IMR-90 (cell line): ENCODE measurements around the gene COL23A1. TPM values are rescaled to one million over a fixed set of nuclear protein-coding genes. Genes with fewer than 3 reads are reported as not detected.

Source experiments
- ATAC-seq: fragments of 200-7000 bp; cut with Tn5 transposase; 2 replicates; pipeline ENCODE4 v1.9.1; 2020; ENCODE audit warnings: low read depth, mild to moderate bottlenecking, moderate library complexity
- BruUV-seq: library from RNA; stranded (reverse); fragments of 400-500 nt; replicated peaks from 2 replicates; lab custom pipeline; 2021; lab: Mats Ljungman, UMichigan
- CTCF ChIA-PET: fragments of 300-600 bp; formaldehyde crosslinking; extraction: SDS; loops from one replicate; lab custom pipeline; 2021; ENCODE audit warnings: antibody characterized with exemption; lab: Yijun Ruan, JAX
- POLR2A ChIA-PET: fragments of 300-600 bp; sonication (Branson Sonifier 250); formaldehyde crosslinking; loops from one replicate; lab custom pipeline; 2022; ENCODE audit warnings: antibody characterized with exemption; ENCODE audit not compliant: unreplicated experiment; lab: Charles Lee
- DNase-seq: peaks from one replicate; pipeline ENCODE4 v3.0.0; 2013
- H2AFZ ChIP-seq: replicated peaks from 2 replicates; pipeline ENCODE3; 2013; ENCODE audit warnings: low read length, mild to moderate bottlenecking; ENCODE audit not compliant: poor library complexity
- H2AK5ac ChIP-seq: 2 replicates; pipeline ENCODE4 v1.6.1; 2013; ENCODE audit warnings: low read depth, low read length, inconsistent platforms
- H2AK9ac ChIP-seq: replicated peaks from 2 replicates; pipeline ENCODE3; 2013; ENCODE audit warnings: mild to moderate bottlenecking, low read depth, low read length, moderate library complexity; ENCODE audit not compliant: poor library complexity
- H2BK120ac ChIP-seq: 2 replicates; pipeline ENCODE4 v1.6.1; 2013; ENCODE audit warnings: low read depth, low read length, inconsistent platforms
- H2BK15ac ChIP-seq: 3 replicates; pipeline ENCODE4 v1.6.1; 2013; ENCODE audit warnings: low read depth, low read length, inconsistent platforms
- H2BK20ac ChIP-seq: 2 replicates; pipeline ENCODE4 v1.6.1; 2013; ENCODE audit warnings: low read depth, mild to moderate bottlenecking, inconsistent platforms, low read length, moderate library complexity
- H2BK5ac ChIP-seq: 2 replicates; pipeline ENCODE4 v1.6.1; 2013; ENCODE audit warnings: mild to moderate bottlenecking, low read depth, low read length, inconsistent platforms; ENCODE audit not compliant: poor library complexity, severe bottlenecking
- H3K14ac ChIP-seq: replicated peaks from 2 replicates; pipeline ENCODE4 v1.6.1; 2013; ENCODE audit warnings: low read depth, low read length, inconsistent platforms
- H3K18ac ChIP-seq: 2 replicates; pipeline ENCODE4 v1.6.1; 2013; ENCODE audit warnings: low read depth, low read length, control low read depth
- H3K23ac ChIP-seq: 2 replicates; pipeline ENCODE4 v1.6.1; 2013; ENCODE audit warnings: low read depth, low read length, inconsistent platforms
- H3K27ac ChIP-seq: 2 replicates; pipeline ENCODE4 v1.5.1; 2013; ENCODE audit warnings: mild to moderate bottlenecking, control low read depth, low read length; ENCODE audit not compliant: insufficient read depth
- H3K27me3 ChIP-seq: 2 replicates; pipeline ENCODE4 v1.6.1; 2013; ENCODE audit warnings: low read length; ENCODE audit not compliant: control insufficient read depth, insufficient read depth
- H3K36me3 ChIP-seq: 2 replicates; pipeline ENCODE4 v1.6.1; 2013; ENCODE audit warnings: low read length, mixed read lengths; ENCODE audit not compliant: control insufficient read depth, insufficient read depth
- H3K4ac ChIP-seq: 2 replicates; pipeline ENCODE4 v1.6.1; 2013; ENCODE audit warnings: low read depth, low read length, inconsistent platforms
- H3K4me1 ChIP-seq: 2 replicates; pipeline ENCODE4 v1.6.1; 2013; ENCODE audit warnings: low read length, mixed read lengths; ENCODE audit not compliant: control insufficient read depth, insufficient read depth
- H3K4me2 ChIP-seq: 2 replicates; pipeline ENCODE4 v1.6.1; 2013; ENCODE audit warnings: low read depth, mild to moderate bottlenecking, control low read depth, low read length, moderate library complexity
- H3K4me3 ChIP-seq: 2 replicates; pipeline ENCODE4 v1.5.1; 2013; ENCODE audit warnings: low read depth, mild to moderate bottlenecking, control low read depth, low read length, moderate library complexity; ENCODE audit not compliant: insufficient read depth
- H3K56ac ChIP-seq: 2 replicates; pipeline ENCODE4 v1.6.1; 2013; ENCODE audit warnings: low read length, inconsistent platforms; ENCODE audit not compliant: insufficient read depth; ENCODE audit errors: extremely low read depth
- H3K79me1 ChIP-seq, 2 experiments: 2 replicates each; pipeline ENCODE4 v1.6.1; 2013; ENCODE audit warnings: low read length in 2 of 2, inconsistent platforms in 1 of 2, low read depth in 1 of 2
- H3K9ac ChIP-seq: 2 replicates; pipeline ENCODE4 v1.6.1; 2013; ENCODE audit warnings: low read depth, low read length, control low read depth
- H3K9me1 ChIP-seq: 2 replicates; pipeline ENCODE4 v1.6.1; 2013; ENCODE audit warnings: low read length, inconsistent platforms; ENCODE audit not compliant: insufficient read depth
- H3K9me3 ChIP-seq: 2 replicates; pipeline ENCODE4 v1.6.1; 2013; ENCODE audit warnings: low read length; ENCODE audit not compliant: control insufficient read depth, insufficient read depth
- H4K20me1 ChIP-seq: 2 replicates; pipeline ENCODE4 v1.6.1; 2013; ENCODE audit warnings: low read length, inconsistent platforms; ENCODE audit not compliant: insufficient read depth
- H4K5ac ChIP-seq: 2 replicates; pipeline ENCODE4 v1.6.1; 2013; ENCODE audit warnings: mild to moderate bottlenecking, low read depth, low read length, control low read depth
- H4K8ac ChIP-seq, 2 experiments: 2 replicates each; pipeline ENCODE4 v1.6.1; 2013; ENCODE audit warnings: low read depth in 2 of 2, low read length in 2 of 2, control low read depth in 1 of 2, inconsistent platforms in 1 of 2
- H4K91ac ChIP-seq: 2 replicates; pipeline ENCODE4 v1.6.1; 2013; ENCODE audit warnings: low read depth, low read length, inconsistent platforms; ENCODE audit not compliant: insufficient read depth
- BHLHE40 ChIP-seq: fragments of 150-350 bp; IDR thresholded peaks from 2 replicates; pipeline ENCODE4 v1.6.1; 2016; ENCODE audit warnings: mild to moderate bottlenecking, low read depth, low read length
- ELK1 ChIP-seq: fragments of 150-350 bp; IDR thresholded peaks from 2 replicates; pipeline ENCODE4 v1.6.1; 2016; ENCODE audit warnings: low read depth, mild to moderate bottlenecking, low read length, moderate library complexity, borderline replicate concordance
- FOS ChIP-seq: fragments of 150-350 bp; IDR thresholded peaks from 2 replicates; pipeline ENCODE4 v1.6.1; 2016; ENCODE audit warnings: low read depth, low read length
- MAZ ChIP-seq: IDR thresholded peaks from 2 replicates; pipeline ENCODE4 v1.6.1; 2012; ENCODE audit warnings: low read depth, mild to moderate bottlenecking, low read length, improper control_type of control experiment, moderate library complexity, borderline replicate concordance
- POLR2A ChIP-seq: IDR thresholded peaks from 2 replicates; pipeline ENCODE4 v1.6.1; 2012; ENCODE audit warnings: mild to moderate bottlenecking, low read depth, low read length
- RAD21 ChIP-seq: IDR thresholded peaks from 2 replicates; pipeline ENCODE4 v1.6.1; 2012; ENCODE audit warnings: low read length, improper control_type of control experiment
- RCOR1 ChIP-seq: IDR thresholded peaks from 2 replicates; pipeline ENCODE4 v1.6.1; 2012; ENCODE audit warnings: mild to moderate bottlenecking, low read length, improper control_type of control experiment; ENCODE audit not compliant: insufficient replicate concordance
- WGBS, 2 experiments: methylation state at CpG; one replicate each; pipeline versions ENCODE4 v1.1.5 to v1.1.7; 2013; ENCODE audit warnings: missing lambda C conversion rate in 2 of 2; ENCODE audit not compliant: insufficient read length in 1 of 2; ENCODE audit errors: extremely low coverage in 2 of 2; 5-methylcytosine and 5-hydroxymethylcytosine counted together
- dilution Hi-C: fragments of 300-500 bp; cut with HindIII; formaldehyde crosslinking; loops from one replicate; pipeline ENCODE4 v1.14.3; 2018; ENCODE audit warnings: low sequenced_read_pairs; ENCODE audit not compliant: unreplicated experiment
- in situ Hi-C: fragments of 300-500 bp; cut with MboI; formaldehyde crosslinking; loops from 3 replicates; pipeline ENCODE4 v1.14.3; 2019; ENCODE audit warnings: low sequenced_read_pairs, inconsistent platforms, mixed read lengths
- intact Hi-C: fragments of 100-400 bp; cut with micrococcal nuclease; formaldehyde crosslinking; loops from 2 replicates; pipeline ENCODE4 v1.10.0; 2022
- polyA plus RNA-seq, 3 experiments: library from polyadenylated mRNA; depleted of rRNA; stranded (reverse); fragments of >200 nt; gene quantifications; 2 replicates each; pipeline ENCODE4 v1.2.3, GENCODE V29; 2012; ENCODE audit warnings: low replicate concordance in 1 of 3
- total RNA-seq: library from RNA; depleted of rRNA; stranded (reverse); fragments of >200 nt; gene quantifications from 2 replicates; pipeline ENCODE4 v1.2.3, GENCODE V29; 2012

The COL23A1 gene
- total and polyA plus RNA-seq, 2 of the 4 experiments (the other 2 are of a cell fraction), result not detected

- Histone ChIP-seq H3K4me1 (no peaks in the 10 kb centered on the region), H4K91ac (no peak overlapping the region), H2AK5ac (no peak overlapping the region), H3K79me1 (no peaks in the 10 kb centered on the region), H3K14ac (no peak overlapping the region), H2BK120ac (no peak overlapping the region), H3K18ac (no peak overlapping the region), H3K4me3 (no peak overlapping the region), H2AK9ac (no peak overlapping the region), H3K27me3 (no peaks in the 10 kb centered on the region), H3K4ac (no peak overlapping the region), H3K9ac (no peak overlapping the region), H3K4me2 (no peak overlapping the region), H3K9me3 (peaks cover 2% of the 10 kb centered on the region), H3K9me1 (no peaks in the 10 kb centered on the region), H2BK5ac (no peak overlapping the region), H4K5ac (no peak overlapping the region), H2AFZ (no peak overlapping the region), H2BK20ac (no peak overlapping the region), H4K8ac (no peak overlapping the region), H3K56ac (no peak overlapping the region), H3K27ac (no peak overlapping the region), H3K23ac (no peak overlapping the region), H4K20me1 (no peaks in the 10 kb centered on the region), H2BK15ac (no peak overlapping the region), H3K36me3 (no peaks in the 10 kb centered on the region)
- ChIA-PET CTCF (no interaction called here), POLR2A (no interaction called here)
- dilution Hi-C loops (no loop called here), intact Hi-C loops (no loop called here), in situ Hi-C loops (no loop called here)
- DNase-seq (no peak), ATAC-seq (no peak)
- no TSS peak for BruUV-seq
- WGBS, 2 experiments, result 86% methylated on average over 14 of the region's 22 CpGs; no CpG with 5 or more reads in 1 of the 2 experiments
- TF ChIP-seq FOS (no peak), BHLHE40 (no peak), RAD21 (no peak), RCOR1 (no peak), MAZ (no peak), ELK1 (no peak), POLR2A (no peak)
Observed at GRCh38 chr5:178544166-178544834, 45.9 kb downstream of the COL23A1 start.
